ENCODE data around the gene AP1G2.

The AP1G2 gene

GRCh38 chr14:23557521-23557920 is 10.1 kb downstream of the AP1G2 start:
- DNase-seq (ENCODE audit: low spot score): no peak

DNA sequence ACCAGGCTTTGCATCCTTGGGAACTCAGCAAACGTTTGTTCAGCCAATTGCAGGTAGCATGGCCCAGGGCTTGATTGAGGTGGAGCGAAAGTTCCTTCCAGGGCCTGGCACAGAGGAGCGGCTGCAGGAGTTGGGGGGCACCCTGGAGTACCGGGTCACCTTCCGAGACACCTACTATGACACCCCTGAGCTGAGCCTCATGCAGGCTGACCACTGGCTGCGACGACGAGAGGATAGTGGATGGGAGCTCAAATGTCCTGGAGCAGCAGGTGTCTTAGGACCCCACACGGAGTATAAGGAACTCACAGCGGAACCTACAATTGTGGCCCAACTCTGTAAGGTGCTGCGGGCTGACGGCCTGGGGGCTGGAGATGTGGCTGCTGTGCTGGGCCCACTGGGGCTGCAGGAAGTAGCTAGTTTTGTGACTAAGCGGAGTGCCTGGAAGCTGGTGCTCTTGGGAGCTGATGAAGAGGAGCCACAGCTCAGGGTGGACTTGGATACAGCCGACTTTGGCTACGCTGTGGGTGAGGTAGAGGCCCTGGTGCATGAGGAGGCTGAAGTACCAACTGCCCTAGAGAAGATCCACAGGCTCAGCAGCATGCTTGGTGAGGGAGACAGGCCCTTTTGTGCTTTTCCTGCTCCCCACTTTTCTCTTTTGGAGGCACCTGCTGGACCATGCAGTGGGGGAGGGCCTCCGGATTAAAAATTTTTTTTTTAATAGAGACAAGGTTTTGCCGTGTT is 10.7 kb downstream of the AP1G2 start:
- DNase-seq (ENCODE audit: low spot score): no peak

DNA sequence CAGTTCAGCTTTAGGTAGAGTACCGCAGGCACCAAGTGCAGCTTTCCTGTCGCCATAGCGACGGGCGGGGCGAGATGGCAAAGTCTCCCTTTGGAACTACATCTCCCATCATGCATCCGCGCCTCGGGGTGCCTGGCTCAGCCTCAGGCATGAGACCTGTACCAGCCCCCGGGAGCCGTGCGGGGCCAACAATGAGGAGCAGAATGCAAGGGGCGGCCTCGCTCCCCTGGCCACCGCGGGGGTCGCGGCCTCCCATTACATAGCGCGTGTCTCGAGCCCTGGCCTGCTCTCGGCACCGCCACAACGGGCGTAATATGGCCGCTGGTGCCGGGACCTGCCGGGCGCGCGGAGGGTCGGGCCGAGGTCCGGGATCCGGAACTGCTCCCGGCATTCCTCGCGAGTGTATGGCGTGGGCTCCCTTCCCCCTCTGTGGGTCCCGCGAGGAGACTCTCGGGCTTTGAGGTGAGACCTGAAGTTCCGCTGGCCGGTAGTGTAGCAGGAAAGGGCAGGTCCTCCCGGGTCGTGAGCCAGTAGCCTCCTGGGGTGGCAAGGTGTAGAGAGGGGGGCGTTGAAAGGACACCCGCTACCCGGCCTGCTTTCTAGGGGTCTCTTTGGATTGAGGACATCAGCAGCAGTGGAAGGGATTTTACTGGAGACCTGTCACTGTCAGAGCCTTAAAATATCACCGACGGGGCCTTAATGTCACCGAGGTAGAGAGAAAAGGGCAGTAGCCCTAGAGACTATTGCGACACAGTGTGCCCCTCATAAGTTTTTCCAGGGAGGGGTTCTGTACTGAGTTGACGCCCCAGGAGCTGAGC is 11.5 kb downstream of the AP1G2 start, which contains the start of gene THTPA:
Gene THTPA (plus strand): TSS at position 390 of the 818 bp plus-strand sequence. CDS start 487 bp downstream, outside the sequence.
- DNase-seq (ENCODE audit: low spot score): peak; percentile 94

- DNase-seq (ENCODE audit: low spot score): no peak
Measured at GRCh38 chr14:23555533-23555881, 12.1 kb downstream of the AP1G2 start.

- peak; percentile 77 for DNase-seq (ENCODE audit: low spot score)
Measured at GRCh38 chr14:23551266-23552028, 16.1 kb downstream of the AP1G2 start, which contains the start of gene ZFHX2. ZFHX2 (minus strand) TSS chr14:23551765; CDS start chr14:23535325, 16,440 bp downstream.

- DNase-seq (ENCODE audit: low spot score): no peak
Measured at GRCh38 chr14:23550812-23551265, 16.8 kb downstream of the AP1G2 start.

GRCh38 chr14:23550131-23550811 is 17.3 kb downstream of the AP1G2 start:
- DNase-seq (ENCODE audit: low spot score): no peak

DNA sequence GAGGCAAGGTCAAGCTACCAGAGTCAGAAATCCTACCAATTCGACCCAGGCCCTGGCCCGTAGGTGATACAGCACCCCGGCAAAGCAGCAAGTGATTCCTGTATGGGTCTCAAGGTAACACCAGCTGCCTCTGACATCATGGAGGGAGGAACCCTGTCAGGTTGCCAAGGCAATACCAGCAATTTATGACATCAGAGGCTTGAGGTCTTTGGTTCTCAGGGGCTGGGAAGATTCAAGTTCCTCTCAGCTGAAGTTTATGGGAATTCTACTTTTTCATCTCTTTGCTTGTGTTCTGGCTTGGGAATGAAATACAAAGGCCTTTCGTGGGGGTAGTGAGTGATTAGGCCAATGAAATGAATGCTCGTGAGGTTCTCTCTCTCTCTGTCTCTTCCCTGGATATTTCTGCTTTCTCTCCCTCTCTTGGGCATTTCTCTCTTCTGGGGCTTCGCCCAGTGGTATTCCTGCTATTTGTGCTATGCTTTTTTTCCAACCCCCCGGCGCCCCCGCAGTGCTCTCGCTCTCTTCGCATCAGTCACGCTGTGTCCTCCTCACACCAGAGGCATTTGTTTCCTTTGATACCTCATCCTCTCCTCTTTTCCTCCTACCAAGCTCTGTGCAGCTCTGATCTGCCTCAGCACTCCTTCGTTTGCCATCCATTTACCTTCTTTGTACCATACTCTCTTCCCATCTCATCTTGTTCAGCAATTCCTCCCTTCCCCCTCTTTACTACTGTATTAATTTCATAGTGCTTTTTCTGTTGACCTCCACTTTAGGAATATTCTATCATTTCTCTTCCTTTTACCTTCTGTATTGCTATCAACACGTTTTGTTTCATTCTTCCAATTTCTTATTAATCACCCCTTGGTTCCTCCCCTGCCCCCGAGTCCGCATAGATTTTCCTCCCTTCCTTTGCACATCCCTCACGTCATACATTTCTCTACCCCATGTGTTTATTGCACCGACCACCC is 19.0 kb downstream of the AP1G2 start:
- no peak for DNase-seq (ENCODE audit: low spot score)

DNA sequence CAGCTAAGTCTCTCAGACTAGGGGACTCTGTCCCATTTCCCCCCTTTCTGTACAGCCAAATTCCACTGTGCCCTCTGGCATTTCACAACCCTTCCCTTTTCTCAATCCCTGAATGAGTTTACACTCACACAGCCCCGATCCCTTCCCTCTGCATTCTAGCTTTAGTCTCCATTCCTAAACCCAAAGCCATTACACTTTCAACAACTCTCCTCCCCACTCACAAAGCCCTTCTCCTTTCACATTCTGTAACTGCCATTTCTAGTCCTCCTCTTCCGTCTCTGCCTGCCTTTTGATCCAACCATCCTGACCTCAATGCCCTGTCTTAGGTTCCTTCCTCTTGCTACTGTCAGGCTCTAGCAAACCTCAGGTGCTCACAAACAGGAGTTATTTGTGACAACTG is 19.7 kb downstream of the AP1G2 start:
- DNase-seq (ENCODE audit: low spot score): no peak

GRCh38 chr14:23546450-23547035 is 21.0 kb downstream of the AP1G2 start:
- DNase-seq (ENCODE audit: low spot score): no peak

DNA sequence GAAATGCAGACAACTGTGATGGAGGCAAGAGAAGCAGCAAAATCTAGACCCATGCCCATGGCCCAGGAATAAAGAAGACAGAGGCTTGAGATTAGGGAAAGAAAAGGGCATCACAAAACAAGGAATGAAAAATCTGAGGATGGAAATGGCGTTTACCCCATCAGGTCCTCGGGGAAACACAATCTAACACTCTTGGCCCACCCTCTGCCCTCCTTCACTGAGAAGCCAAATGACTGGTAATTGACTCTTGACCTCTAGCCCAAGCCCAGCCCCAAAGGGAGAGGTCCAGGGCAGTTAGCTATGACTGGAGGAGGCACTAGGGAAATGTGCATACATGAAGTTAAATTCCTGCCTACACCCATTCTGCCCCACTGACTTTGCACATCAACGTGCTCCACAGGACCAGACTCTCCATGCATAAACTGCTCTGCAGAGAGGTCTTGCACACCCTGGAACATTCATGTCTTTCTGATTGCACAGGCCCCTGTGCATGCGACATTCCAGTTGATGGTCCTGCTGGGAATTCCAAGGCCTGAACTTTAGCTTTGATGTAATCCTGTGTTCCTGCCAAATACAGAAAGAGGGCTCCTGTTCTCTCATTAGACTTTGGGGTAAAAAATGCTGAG is 21.7 kb downstream of the AP1G2 start:
- DNase-seq (ENCODE audit: low spot score): no peak

DNA sequence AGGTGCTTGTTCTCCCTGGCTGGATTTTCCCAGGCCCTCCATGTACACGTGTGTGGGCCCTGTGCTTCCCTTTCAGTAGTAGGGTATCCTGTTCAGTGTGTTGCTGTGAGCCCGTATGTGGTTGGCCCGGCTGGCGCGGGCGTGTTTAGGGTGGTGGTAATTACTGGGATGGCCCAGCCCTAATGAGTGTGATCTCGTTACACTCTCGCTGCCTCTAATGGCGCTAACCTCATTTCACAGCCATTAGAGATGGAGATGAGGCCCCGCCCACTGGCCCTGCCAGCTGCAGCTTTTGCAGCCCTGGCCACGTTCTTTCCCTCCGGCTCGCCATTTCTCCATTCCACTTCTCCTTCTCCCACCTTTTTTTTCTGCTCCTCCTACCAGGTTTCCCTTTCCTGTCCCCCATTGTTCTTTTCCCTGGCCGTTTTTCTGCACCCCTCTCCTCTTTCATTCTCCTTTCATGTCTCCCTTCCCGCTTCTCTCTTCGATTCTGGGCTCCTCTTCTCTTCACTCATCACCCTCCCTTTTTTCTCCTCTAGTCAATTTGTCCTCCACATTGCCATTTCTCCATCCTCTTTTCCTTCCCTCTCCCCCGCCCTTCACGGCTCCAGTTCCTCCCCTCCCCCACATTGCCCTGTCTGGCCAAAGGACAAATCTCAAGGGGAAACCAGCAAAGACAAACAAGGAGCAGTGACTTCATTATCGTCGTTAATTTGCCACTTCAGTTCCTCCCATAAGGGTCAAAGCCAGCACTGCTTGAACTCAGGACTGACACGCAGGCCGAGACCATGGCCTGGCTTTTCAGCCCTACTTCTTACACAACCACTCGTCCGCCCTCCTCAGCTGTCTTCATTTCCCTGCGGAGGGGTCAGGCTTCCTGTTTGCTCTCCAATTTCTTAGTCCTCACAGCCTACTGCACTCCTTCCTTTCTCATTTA is 22.8 kb downstream of the AP1G2 start:
- DNase-seq (ENCODE audit: low spot score): no peak

- DNase-seq (ENCODE audit: low spot score): no peak
Measured at GRCh38 chr14:23543403-23543802, 24.2 kb downstream of the AP1G2 start.

GRCh38 chr14:23542261-23542660 is 25.3 kb downstream of the AP1G2 start:
- no peak for DNase-seq (ENCODE audit: low spot score)

DNA sequence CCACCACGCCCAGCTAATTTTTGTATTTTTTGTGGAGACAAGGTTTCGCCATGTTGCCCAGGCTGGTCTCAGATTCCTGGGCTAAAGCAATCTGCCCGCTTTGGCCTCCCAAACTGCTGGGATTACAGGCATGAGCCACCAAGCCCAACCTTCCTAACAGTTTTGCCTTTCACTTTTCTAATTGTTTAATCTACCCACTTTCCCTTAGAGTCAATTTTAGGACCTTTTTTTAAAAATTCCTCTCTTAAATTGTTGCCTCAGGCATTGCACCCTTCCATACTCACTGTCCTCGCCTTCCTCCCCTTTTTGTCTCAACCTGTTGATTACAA is 27.5 kb downstream of the AP1G2 start:
- DNase-seq (ENCODE audit: low spot score): no peak

- peak; percentile 52 for DNase-seq (ENCODE audit: low spot score)
Measured at GRCh38 chr14:23539248-23540140, 28.1 kb downstream of the AP1G2 start.

DNA sequence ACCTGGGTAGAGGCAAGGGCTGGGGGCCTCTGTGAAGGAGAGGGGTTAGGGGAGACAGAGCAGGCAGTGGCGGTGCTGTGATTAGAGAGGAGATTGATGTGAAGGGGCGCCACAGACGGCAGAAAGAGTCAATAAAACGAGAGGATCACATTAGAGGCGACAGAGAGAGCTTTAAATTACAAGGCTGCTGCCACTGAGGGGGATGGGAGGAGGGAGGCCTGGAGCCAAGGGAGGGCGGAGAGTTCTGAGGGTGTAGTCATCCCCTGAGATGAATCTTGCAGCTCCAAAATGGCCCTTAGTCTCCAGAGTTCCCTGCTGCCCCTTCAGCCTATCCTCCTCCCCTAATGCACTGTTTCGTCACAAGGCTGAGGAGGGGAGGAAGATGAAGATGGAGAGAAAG is 28.8 kb downstream of the AP1G2 start:
- no peak for DNase-seq (ENCODE audit: low spot score)

Data from CD4-positive, alpha-beta T cell treated with Interleukin-2 at 100 ng/mL for 4 hours (primary cell).